Measurements from ENCODE around the gene KSR2. TPM values are rescaled to one million over a fixed set of nuclear protein-coding genes. Genes with fewer than 3 reads are reported as not detected.

Gene KSR2
- total and polyA plus RNA-seq, 3 donors from 2014 or later: 2.4 to 3.8 (median 2.4) TPM

- no peak overlapping the region for H3K27ac ChIP-seq
These were observed 466.6 kb downstream of the KSR2 start for GRCh38 chr12:117502233-117502632.

GRCh38 chr12:117501076-117501869 lies 467.5 kb downstream of the KSR2 start:
- no peak for TF ChIP-seq POLR2A (IDR thresholded peaks at IDR 0.05)
- no peak for TF ChIP-seq CTCF (IDR thresholded peaks at IDR 0.05)
- intact Hi-C loops (cut with DNase I; ENCODE audit: low total_unique reads): no loop called here
- no peaks in the 10 kb centered on the region for H3K9me3 ChIP-seq
- no peak overlapping the region for H3K27ac ChIP-seq
- DNase-seq: no peak
- H3K4me1 ChIP-seq: no peaks in the 10 kb centered on the region
- H3K27me3 ChIP-seq: no peaks in the 10 kb centered on the region
- no peak overlapping the region for H3K4me3 ChIP-seq
- H3K36me3 ChIP-seq (ENCODE audit: low read depth, missing control alignments): no peaks in the 10 kb centered on the region
- WGBS, 2 donors: 59 to 64% methylated on average over 6 to 7 of the region's 7 CpGs

More at GRCh38 chr12:117502233-117502632, 466.6 kb downstream of the KSR2 start:
- WGBS, 2 donors: 92 to 93% methylated on average over 4 of the region's 4 CpGs
- intact Hi-C loops (cut with DNase I; ENCODE audit: low total_unique reads): no loop called here
- no peaks in the 10 kb centered on the region for H3K4me1 ChIP-seq
- no peaks in the 10 kb centered on the region for H3K36me3 ChIP-seq (ENCODE audit: low read depth, missing control alignments)
- H3K4me3 ChIP-seq: no peak overlapping the region
- no peak for TF ChIP-seq CTCF (IDR thresholded peaks at IDR 0.05)
- no peak for TF ChIP-seq POLR2A (IDR thresholded peaks at IDR 0.05)
- H3K27me3 ChIP-seq: no peaks in the 10 kb centered on the region
- H3K9me3 ChIP-seq: no peaks in the 10 kb centered on the region
- no peak for DNase-seq

GRCh38 chr12:117499759-117500485 lies 468.9 kb downstream of the KSR2 start:
- Histone ChIP-seq H3K4me3 (no peak overlapping the region), H3K9me3 (no peaks in the 10 kb centered on the region), H3K36me3 (ENCODE audit: low read depth, missing control alignments) (no peaks in the 10 kb centered on the region), H3K4me1 (no peaks in the 10 kb centered on the region), H3K27ac (no peak overlapping the region), H3K27me3 (no peaks in the 10 kb centered on the region)
- DNase-seq: no peak
- TF ChIP-seq POLR2A (IDR thresholded peaks at IDR 0.05): no peak
- TF ChIP-seq CTCF (IDR thresholded peaks at IDR 0.05): no peak
- intact Hi-C loops (cut with DNase I; ENCODE audit: low total_unique reads): no loop called here
- WGBS, 2 donors: 56 to 61% methylated on average over 8 of the region's 8 CpGs

GRCh38 chr12:117498880-117499279 lies 469.9 kb downstream of the KSR2 start:
- no peaks in the 10 kb centered on the region for H3K4me1 ChIP-seq
- TF ChIP-seq CTCF (IDR thresholded peaks at IDR 0.05): no peak
- H3K36me3 ChIP-seq (ENCODE audit: low read depth, missing control alignments): no peaks in the 10 kb centered on the region
- no peak overlapping the region for H3K4me3 ChIP-seq
- H3K27ac ChIP-seq: no peak overlapping the region
- no peaks in the 10 kb centered on the region for H3K27me3 ChIP-seq
- no peak for DNase-seq
- intact Hi-C loops (cut with DNase I; ENCODE audit: low total_unique reads): no loop called here
- H3K9me3 ChIP-seq: no peaks in the 10 kb centered on the region
- WGBS, 2 donors: 68 to 74% methylated on average over 3 of the region's 3 CpGs

Measured in testis (tissue), 3 donors.